ENCODE results near the gene IRF2.

GRCh38 chr4:184427687-184428086 lies 46.7 kb downstream of the IRF2 start:
- TF ChIP-seq, protein P1, sequence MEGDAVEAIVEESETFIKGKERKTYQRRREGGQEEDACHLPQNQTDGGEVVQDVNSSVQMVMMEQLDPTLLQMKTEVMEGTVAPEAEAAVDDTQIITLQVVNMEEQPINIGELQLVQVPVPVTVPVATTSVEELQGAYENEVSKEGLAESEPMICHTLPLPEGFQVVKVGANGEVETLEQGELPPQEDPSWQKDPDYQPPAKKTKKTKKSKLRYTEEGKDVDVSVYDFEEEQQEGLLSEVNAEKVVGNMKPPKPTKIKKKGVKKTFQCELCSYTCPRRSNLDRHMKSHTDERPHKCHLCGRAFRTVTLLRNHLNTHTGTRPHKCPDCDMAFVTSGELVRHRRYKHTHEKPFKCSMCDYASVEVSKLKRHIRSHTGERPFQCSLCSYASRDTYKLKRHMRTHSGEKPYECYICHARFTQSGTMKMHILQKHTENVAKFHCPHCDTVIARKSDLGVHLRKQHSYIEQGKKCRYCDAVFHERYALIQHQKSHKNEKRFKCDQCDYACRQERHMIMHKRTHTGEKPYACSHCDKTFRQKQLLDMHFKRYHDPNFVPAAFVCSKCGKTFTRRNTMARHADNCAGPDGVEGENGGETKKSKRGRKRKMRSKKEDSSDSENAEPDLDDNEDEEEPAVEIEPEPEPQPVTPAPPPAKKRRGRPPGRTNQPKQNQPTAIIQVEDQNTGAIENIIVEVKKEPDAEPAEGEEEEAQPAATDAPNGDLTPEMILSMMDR (IDR thresholded peaks at IDR 0.05): no peak
- TF ChIP-seq EZH2 (IDR thresholded peaks at IDR 0.05; ENCODE audit: borderline replicate concordance, insufficient read depth, low read depth, low read length, poor library complexity, severe bottlenecking): no peak
